GM18526 (cell line): ENCODE data around the gene SNX14.

Experiments used
- POLR2A ChIP-seq: IDR thresholded peaks from 3 replicates; pipeline ENCODE4 v1.6.1; 2011; ENCODE audit not compliant: insufficient read length; ENCODE audit errors: extremely low read depth

The SNX14 gene

DNA sequence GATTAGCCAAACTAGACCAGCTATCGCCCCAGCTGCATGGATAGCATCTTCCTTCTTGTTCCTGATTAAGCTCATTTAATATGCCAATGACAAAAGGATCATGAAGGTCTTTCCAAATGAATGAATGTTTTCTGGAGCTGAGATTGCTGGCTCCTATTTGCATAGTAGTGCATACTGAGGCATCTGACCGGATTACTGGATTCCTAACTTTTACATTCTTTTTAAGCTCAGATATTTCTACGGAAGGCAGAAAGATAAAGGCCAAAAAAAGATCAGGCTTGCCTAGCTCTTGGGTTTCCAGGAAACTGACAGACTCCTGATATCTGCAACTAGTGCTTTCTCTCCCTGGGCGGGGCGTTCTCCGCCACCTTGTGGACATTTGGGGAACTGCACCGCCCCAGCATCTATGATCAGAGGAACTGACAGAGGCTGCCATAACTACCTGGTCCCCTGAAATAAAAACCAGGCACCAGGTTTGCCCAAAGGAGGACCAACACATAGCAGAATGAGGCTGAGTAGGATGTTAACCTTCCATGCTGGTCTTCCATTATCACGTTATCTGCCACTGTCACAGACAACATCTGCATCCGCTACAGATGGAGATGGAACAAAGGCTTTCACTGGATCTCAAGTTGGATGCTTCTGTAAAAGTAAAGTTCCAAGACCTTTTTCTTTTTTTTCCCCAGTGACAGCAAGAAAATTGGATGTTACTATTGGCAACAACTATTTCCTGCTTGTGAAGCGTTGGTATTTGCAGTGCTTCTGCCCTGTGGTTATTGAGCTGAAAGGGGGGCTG is 110.6 kb downstream of the SNX14 start:
- TF ChIP-seq POLR2A: no peak

DNA sequence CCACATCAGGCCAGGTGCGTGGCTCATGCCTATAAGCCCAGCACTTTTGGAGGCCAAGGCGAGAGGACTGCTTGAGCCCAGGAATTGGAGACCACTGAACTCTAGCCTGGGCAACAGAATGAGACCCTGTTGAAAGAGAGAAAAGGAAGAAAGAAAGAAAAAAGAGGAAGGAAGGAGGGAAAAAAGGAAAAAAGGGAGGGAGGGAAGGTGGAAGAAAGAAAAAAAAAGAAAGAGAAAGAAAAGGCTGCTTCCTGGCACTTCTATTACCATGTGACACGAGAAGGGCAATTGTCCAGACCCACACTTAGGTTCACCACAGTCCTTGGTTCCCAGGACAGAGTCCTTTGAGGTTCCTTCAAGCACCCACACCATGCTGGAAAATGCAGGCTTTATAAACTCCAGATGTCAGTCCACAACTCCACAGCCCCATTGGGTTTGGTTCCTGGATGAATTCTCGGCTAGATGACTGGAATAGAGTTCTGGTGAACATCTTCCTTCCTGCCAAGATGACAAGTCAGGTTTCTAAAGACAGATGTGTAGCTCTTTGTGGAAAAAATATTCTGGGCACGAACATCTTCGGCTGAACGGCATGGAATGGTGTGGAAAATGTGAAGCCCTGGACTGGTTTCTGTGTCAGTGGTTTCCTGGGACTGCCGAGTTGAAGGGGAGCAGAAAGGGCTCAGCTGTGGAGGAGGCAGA is 111.3 kb downstream of the SNX14 start:
- TF ChIP-seq POLR2A: no peak

DNA sequence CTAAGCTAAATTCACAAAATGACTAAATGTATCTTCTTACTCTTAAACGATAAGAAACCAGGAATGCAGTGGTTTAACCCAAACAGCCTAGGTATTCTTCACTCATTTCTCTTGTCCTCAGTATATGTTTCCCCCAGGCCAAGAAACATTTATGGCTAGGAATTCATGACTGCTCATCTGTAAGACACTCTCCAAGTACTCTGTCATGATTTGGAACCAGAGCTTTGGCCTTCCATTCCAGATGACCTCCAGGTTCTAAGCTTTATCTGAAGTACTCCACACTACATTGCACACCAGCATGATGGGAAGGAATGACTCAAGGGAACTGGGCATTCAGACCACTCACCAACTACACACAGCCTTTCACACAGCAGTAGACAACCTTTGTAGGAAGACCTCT is 114.5 kb downstream of the SNX14 start:
- no peak for TF ChIP-seq POLR2A

DNA sequence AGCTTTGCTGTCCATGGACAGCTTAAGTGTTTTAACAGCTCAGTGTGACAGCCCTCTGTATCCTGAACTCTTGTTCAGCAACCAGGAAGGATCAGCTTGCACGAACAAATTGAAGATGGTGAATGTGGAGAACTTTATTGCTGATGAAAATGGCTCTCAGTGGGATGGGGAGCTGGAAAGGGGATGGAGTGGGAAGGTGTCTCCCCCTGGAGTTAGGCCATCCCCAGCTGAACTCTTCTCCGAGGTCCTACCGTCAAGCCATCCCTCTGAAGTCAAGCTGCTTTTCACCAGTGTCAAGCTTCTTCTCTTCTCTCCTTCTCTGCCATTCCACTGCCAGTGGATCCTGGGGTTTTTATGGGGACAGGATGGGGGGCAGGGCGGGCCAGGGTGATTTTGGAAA is 117.1 kb downstream of the SNX14 start:
- no peak for TF ChIP-seq POLR2A

DNA sequence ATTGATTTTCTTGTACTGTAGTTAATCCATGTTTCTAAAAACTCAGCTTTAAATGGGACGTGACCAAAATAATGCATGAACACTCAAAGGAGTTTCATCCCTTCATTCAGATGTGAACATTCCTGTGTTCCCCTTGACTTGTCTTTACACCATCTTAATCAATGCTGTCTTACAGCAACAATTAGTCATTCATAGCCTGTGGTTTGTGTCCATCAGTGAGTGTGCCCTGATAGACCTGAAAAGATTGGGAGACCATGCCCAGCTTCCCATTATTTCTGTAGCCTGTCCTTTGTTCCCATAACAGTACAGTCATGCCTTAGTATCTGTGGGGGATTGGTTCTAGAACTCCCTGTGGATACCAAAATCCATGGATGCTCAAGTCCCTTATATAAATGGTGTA is 119.9 kb downstream of the SNX14 start:
- no peak for TF ChIP-seq POLR2A

DNA sequence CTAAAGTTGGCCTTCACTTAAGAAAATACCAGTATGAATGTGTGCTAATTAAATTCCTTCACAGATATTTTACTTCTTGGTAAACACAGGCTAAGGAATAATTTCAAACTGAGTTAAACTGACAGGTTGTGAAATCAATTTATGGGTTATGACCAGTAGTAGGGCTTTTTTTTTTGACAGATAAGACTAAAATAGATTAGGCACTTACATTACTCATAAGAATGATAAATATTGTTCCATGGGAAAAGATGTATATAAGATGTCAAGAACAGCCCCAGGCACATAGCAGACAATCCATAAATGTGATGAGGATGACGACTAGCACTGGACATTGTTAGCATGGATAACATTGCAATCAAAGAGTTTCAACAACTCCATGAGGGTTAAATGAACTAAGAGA is 120.9 kb downstream of the SNX14 start:
- TF ChIP-seq POLR2A: no peak

DNA sequence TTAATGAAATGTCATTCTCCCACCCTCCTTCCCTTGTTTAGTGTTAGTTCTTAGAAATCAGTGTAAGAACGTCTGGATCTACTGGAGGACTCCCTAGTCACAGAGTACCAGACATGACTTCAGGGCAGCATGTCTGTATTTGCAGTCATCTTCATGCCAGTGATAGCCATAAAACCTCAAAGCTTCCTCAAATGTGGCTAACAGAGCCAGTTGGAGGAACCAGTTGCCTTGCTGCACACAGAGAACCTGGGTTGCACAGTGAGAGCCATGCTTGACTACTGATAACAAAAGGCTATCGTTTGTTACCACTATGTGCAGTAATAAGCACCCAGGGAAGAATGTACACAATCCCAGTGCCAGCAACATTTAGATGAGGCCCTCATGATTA is 123.6 kb downstream of the SNX14 start:
- TF ChIP-seq POLR2A: no peak

DNA sequence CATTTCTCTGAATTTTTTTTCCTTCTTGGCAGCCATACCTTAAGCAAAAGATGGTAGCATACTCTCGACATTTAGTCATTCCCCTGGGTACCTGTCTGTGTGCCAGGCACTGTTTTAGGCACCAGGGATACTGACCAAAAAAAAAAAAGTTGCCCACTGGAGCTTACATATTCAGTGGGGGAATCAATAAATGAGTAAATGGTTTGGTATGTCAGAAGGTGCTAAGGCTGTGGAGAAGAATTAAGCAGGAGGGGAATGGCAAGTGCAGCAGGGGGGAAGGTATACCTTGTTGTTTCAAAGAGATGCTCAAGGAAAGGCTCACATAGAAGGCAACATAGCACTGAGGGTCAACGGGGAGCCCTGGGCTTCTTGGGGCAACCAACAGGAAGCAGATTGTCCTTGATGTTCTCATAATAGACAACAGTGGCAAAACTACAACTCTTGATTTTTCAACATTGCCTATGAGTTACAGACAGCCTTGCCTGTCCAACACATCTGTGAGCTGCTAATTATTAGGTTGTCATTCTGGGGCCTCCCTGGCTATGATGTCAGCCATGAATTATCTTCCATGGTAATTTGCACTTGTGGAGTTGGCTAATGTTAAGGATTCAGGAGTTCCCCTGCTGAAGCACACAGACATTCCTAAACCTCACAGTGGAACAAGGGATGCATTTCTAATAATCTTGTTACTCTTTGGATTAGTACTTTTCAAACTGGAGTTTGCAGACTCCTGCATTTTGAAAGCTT is 124.2 kb downstream of the SNX14 start:
- no peak for TF ChIP-seq POLR2A

DNA sequence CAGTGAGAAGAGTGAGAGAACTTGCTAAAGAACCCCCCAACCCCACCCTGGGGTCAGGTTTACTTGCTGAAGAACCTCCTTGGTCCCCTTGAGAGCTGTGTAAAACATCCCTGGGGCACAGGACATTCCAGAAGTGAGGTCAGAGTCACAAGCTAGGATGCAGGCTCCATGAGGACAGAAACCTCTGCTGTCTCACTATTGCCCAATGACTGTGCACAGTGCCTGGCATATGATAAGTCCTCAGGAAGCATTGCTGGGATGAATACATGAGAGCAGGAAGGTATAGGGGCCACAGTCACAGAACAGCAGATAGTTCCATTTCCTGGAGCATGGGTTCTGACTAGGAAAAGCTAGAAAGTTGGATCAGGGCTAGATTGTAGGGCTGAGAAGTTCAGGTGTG is 125.3 kb downstream of the SNX14 start:
- no peak for TF ChIP-seq POLR2A

DNA sequence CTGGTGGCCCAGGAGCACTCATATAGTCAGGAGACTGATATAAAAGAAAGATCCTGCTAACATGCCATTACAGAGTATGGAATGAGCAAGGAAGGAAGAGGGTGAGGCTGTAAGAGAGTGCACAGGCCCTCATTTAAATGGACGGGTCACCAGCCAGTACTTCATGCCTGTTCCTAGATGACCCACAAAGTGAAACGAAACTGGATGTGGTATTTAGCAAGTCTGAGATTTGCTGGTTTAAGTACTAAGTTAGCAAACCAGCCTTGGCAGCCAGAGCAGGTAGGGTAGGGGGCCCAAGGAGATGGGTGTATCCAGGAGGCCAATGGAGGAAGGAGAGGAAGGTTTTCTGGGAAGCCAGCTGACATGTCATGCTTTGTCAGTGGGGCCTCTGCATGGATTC is 127.9 kb downstream of the SNX14 start:
- no peak for TF ChIP-seq POLR2A

DNA sequence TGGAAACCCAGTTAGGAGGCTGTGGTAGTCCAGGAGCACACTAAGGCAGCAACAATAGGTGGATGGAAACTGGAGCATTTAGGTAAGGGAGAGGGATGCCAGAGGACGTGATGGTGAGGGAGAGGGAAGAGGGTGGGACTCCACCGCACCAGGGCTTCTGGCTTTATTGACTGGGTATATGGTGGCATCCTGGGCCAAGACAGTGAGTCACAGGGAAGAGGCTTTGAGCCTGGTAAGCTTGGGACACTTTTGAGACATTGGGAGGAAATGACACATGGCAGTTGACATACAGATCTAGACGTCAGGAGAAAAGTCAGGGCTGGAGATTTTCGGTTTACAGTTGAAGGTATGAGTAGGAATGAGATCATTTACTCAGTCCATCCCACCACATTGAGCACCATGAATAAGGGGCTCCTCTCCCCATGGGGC is 128.9 kb downstream of the SNX14 start:
- no peak for TF ChIP-seq POLR2A

DNA sequence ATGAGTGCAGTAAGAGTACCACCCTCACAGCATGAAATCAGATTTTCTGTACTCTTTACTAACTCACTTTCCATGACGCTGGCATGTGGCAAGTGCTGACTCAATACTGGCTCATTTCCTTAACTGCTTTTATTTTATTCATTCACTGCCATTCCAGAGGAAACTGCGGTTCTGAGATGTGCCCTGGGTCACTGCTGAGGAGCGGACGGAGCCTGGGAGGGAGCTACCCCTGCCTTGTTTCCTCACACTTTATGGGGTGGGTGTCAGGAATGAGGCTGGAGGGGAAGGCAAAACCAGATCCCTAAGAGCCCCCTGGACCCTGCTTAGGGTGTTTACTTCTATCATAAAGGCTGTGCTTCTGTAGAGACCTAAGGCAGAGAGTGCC is 129.4 kb downstream of the SNX14 start:
- TF ChIP-seq POLR2A: no peak

DNA sequence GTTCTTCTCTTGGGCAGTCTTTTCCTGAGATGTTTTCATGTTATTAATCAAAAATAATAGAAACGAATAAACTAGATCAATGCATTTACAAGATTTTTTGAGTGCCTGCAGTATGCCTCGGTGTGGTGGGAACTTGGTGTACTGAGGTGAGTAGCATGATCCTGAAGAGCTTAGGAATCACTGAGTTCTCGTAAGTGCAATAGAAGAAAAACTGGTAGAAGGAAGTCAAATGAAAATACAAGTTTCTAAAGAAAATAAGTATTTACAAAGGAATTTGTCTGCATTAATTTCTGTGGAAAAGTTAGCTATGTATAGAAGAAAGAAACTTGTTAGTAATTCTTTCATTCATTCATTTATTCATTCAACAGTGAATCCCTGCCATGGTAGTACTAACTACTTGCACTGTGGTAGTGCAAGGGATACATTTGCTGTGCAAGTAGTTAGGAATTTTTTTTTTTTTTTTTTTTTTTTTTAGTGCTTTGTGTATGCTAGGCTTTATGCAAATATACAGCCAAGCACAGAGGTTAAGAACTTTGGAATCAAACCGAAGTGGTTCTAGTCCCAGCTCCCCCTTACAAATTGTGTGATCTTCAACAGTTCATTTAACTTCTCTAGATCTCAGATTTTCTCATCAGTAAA is 129.9 kb downstream of the SNX14 start:
- no peak for TF ChIP-seq POLR2A

DNA sequence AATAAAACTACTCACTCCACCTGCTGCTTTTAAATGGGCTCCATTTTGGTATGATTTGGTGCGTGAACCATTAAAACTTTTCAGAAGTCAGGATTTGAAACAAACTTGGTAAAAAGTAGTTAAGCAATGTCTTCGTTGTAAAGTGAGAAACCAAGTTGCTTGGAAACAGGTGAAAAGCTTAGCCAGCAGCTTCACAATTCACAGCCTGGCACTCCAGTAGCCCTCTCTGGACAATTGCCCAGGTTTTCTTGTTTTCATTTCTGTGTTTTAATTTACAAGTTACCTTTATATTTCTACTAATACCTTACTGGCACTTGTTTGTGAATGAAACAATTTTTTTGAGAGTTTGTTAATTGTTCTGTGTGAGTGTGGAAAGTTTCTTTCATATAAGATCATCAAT is 131.0 kb downstream of the SNX14 start:
- TF ChIP-seq POLR2A: no peak

DNA sequence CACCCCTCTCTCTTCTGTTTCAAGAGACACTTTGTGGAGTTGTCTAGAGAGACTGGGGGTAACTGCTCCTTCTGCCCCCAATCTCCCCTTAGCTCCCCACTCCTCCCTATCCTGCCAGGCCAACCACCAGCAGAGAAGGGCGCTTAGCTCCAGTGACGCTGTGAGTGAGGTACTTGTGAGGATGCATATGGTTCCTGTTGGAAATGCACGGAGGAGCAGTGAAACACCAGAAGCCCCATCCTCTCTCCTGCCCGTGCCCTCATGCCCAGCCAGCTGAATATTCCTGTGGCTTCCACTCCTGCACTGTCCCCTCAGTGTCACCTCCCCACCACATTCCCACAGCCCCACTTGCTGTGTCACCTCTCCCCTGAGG is 131.9 kb downstream of the SNX14 start:
- no peak for TF ChIP-seq POLR2A

DNA sequence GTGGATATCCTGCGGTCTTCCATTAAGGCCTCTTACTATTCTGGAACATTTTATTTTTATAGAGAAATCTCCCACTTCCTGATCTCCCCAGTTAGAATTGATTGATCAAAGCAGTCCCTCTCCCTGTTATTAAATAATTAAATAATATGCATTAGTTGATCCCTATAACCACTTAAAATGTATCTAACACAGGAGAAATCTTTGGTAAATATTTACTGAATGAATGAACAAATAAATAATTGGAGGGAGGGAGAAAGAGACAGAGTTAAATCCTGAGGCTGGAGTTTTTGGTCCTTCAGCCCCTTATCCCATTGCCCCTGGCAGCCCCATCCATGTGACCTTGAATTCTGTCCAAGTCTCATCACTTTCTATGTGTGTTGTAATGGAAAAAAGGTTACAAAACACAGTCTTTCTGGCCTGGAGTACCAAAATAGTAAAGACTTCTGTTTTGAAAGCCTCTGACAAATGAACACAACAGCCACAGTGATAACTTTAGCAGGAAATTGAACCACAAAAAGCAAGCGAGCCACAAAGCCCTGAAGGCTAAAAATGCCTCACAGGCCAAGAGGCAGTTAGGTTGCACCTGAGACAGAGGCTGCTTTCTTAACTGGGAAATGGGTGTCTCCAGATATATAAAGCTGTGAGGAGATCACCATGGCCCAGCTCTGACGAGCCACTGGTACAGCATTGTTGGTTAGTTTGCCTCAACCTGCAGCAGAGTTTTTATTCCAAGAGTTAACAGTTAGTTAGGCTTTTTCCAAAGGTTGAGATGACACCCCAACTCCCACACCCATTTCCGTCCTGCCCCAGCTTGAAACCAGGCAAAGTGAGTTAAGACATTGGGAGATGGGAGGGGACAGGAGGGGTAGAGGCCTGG is 132.5 kb downstream of the SNX14 start:
- no peak for TF ChIP-seq POLR2A
